Adrenal gland (tissue), 19 donors: Measurements from ENCODE around the gene SLC26A1. TPM values are rescaled to one million over a fixed set of nuclear protein-coding genes. Genes with fewer than 3 reads are reported as not detected.

Experiments used
- DNase-seq, 7 donors: peaks; one replicate each; pipeline ENCODE4 v3.0.0-alpha.2; 2019 to 2020
- H3K27ac ChIP-seq, 5 donors: fragments of 200-600 bp; sonication (generic) in 4 of 5; 1 replicate in 3 of 5; 2 replicates in 2 of 5; pipeline versions ENCODE4 v1.5.1 to v1.8.0; 2016 to 2020; ENCODE audit warnings: mild to moderate bottlenecking in 1 of 5
- H3K27me3 ChIP-seq: fragments of 200-600 bp; 2 replicates; pipeline ENCODE4 v1.8.0; 2021
- H3K36me3 ChIP-seq, 2 donors: fragments of 200-600 bp; replicated peaks in 1 of 2; 1 replicate in 1 of 2; 2 replicates in 1 of 2; pipeline versions ENCODE4 v1.5.1 to v1.8.0; 2018 to 2022
- H3K4me1 ChIP-seq, 2 donors: fragments of 200-600 bp; replicated peaks in 1 of 2; 1 replicate in 1 of 2; 2 replicates in 1 of 2; pipeline versions ENCODE4 v1.5.1 to v1.8.0; 2018 to 2021
- H3K4me3 ChIP-seq, 4 donors: fragments of 200-600 bp; sonication (generic) in 3 of 4; one replicate each; pipeline ENCODE4 v1.5.1; 2016 to 2018
- H3K9me3 ChIP-seq, 3 donors: fragments of 200-600 bp; sonication (generic) in 1 of 3; replicated peaks in 1 of 3; 1 replicate in 2 of 3; 2 replicates in 1 of 3; pipeline versions ENCODE4 v1.5.1 to v1.8.0; 2016 to 2021
- POLR2A ChIP-seq, 2 donors: fragments of 450-650 bp; IDR thresholded peaks; one replicate each; pipeline ENCODE4 v1.6.1; 2017; ENCODE audit warnings: antibody characterized with exemption in 2 of 2, mild to moderate bottlenecking in 2 of 2, moderate library complexity in 1 of 2
- WGBS, 4 donors: extraction: QIAGEN DNeasy Blood & Tissue Kit in 2 of 4; methylation state at CpG; one replicate each; pipeline versions ENCODE4 v1.1.5 to v1.1.7; 2013 to 2017; 5-methylcytosine and 5-hydroxymethylcytosine counted together
- intact Hi-C, 2 donors: fragments of 100-400 bp; cut with DNase I; formaldehyde crosslinking; loops; one replicate each; pipeline versions ENCODE4 v1.14.1 to v1.15.0; 2022 to 2023
- long read RNA-seq, 10 donors: library from polyadenylated mRNA in 3 of 10; unstranded in 2 of 10; stranded (forward) in 1 of 10; transcript quantifications; one replicate each; pipeline ENCODE4 v2.0.0 and lab custom pipeline, GENCODE V29; 2021 to 2026
- polyA plus RNA-seq, 3 donors: library from polyadenylated mRNA; stranded (reverse); fragments of 200-250 nt in 2 of 3; fragments of 350-450 nt in 1 of 3; fragmentation: Illumina TruSeq in 1 of 3; extraction: RNeasy Lipid Tissue Mini Kit (QIAGEN cat#74804) in 1 of 3; gene quantifications; one replicate each; pipeline ENCODE4 v1.2.3, GENCODE V29; 2013 to 2014
- total RNA-seq, 9 donors: library from RNA; depleted of rRNA in 4 of 9; stranded (reverse); fragments of >200 nt in 4 of 9; fragments of 120-200 nt in 1 of 9; fragmentation: NEBNext Ultra II Directional in 1 of 9; extraction: Animal tissue kit (Norgen Biotek cat#: 25700) in 1 of 9; gene quantifications; one replicate each; pipeline versions ENCODE4 v1.1.0 to v1.2.4, GENCODE V29; 2013 to 2023
- TF ChIP-seq, protein P1 (sequence below), 6 experiments: fragments of 450-650 bp in 4 of 6; fragments of 200-600 bp in 2 of 6; sonication (generic) in 1 of 6; IDR thresholded peaks; 1 replicate in 5 of 6; 2 replicates in 1 of 6; pipeline versions ENCODE4 v1.5.1 to v1.8.0; 2016 to 2021; ENCODE audit warnings: antibody characterized with exemption in 6 of 6, mild to moderate bottlenecking in 2 of 6, moderate library complexity in 1 of 6
- donor health status: healthy with polysubstance abuse.
- donor health status: Bipolar disorder and iron deficiency.
- donor health status: DM: yes; HTN: yes; CAD: no.
- donor health status: DM: no; HTN: no; CAD: no.
- donor health status: DM: no; HTN: no; CAD: no.
- donor health status: DM: yes; HTN: yes; CAD: no.

The SLC26A1 gene
- total RNA-seq (10 to 100 TPM in 2 of 9 donors, 1 to 10 TPM in 5, under 1 TPM in 2; 0.85 to 55.0 (median 4.0) TPM), polyA plus RNA-seq (10 to 100 TPM in 1 of 3 donors, 1 to 10 TPM in 2; 2.5 to 11.6 (median 3.7) TPM)
- long read RNA-seq, donor 1, transcript SLC26A1-202 (3 exons, 3,109 nt) = major isoform, 8 of 8 reads
- long read RNA-seq, donor 1, partial matches to known transcripts = 0 of 8 reads
- long read RNA-seq, donor 1, other reads (novel, unspliced or antisense) = 0 of 8 reads
- long read RNA-seq, donor 2, transcript SLC26A1-202 (3 exons, 3,109 nt) = major isoform, 9 of 23 reads
- long read RNA-seq, donor 2, partial matches to known transcripts = 13 of 23 reads
- long read RNA-seq, donor 2, other reads (novel, unspliced or antisense) = 0 of 23 reads
- long read RNA-seq, donor 3, partial matches to known transcripts = 7 of 13 reads
- long read RNA-seq, donor 3, other reads (novel, unspliced or antisense) = 0 of 13 reads
- long read RNA-seq, donor 4 = 0 reads
- long read RNA-seq, donor 5, partial matches to known transcripts = 1 of 3 reads
- long read RNA-seq, donor 5, other reads (novel, unspliced or antisense) = 1 of 3 reads
- long read RNA-seq, donor 6 = 0 reads
- long read RNA-seq, donor 7 = 0 reads
- long read RNA-seq, donor 8, partial matches to known transcripts = 0 of 3 reads
- long read RNA-seq, donor 8, other reads (novel, unspliced or antisense) = 0 of 3 reads
- long read RNA-seq, donor 9, partial matches to known transcripts = 0 of 1 reads
- long read RNA-seq, donor 9, other reads (novel, unspliced or antisense) = 0 of 1 reads
- long read RNA-seq, donor 10, partial matches to known transcripts = 0 of 5 reads
- long read RNA-seq, donor 10, other reads (novel, unspliced or antisense) = 0 of 5 reads

- Histone ChIP-seq H3K27me3 (no peaks in the 10 kb centered on the region), H3K4me1 (peaks cover 20 to 25% of the 10 kb centered on the region in 2 donors), H3K4me3 (peak within 1 kb of the TSS in 2 of 4 donors; percentile 18 to 52), H3K36me3 (peaks cover 0 to 7% of the 10 kb centered on the region in 2 donors), H3K27ac (peak within 1 kb of the TSS; percentile 84 to 99 (median 92)), H3K9me3 (no peaks in the 10 kb centered on the region)
- intact Hi-C loops = no loop called here
- WGBS, 4 donors = 63 to 71% (median 67%) methylated on average over 12 to 37 of the region's 37 CpGs
- peak in 1 of 2 donors; percentile 71 for TF ChIP-seq POLR2A (IDR thresholded peaks at IDR 0.05)
- TF ChIP-seq, protein P1, sequence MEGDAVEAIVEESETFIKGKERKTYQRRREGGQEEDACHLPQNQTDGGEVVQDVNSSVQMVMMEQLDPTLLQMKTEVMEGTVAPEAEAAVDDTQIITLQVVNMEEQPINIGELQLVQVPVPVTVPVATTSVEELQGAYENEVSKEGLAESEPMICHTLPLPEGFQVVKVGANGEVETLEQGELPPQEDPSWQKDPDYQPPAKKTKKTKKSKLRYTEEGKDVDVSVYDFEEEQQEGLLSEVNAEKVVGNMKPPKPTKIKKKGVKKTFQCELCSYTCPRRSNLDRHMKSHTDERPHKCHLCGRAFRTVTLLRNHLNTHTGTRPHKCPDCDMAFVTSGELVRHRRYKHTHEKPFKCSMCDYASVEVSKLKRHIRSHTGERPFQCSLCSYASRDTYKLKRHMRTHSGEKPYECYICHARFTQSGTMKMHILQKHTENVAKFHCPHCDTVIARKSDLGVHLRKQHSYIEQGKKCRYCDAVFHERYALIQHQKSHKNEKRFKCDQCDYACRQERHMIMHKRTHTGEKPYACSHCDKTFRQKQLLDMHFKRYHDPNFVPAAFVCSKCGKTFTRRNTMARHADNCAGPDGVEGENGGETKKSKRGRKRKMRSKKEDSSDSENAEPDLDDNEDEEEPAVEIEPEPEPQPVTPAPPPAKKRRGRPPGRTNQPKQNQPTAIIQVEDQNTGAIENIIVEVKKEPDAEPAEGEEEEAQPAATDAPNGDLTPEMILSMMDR (IDR thresholded peaks at IDR 0.05) = no peak
- DNase-seq = peak; percentile 72 to 92 (median 87)
Measured at GRCh38 chr4:993111-994029, at the start of gene SLC26A1. Gene SLC26A1 (minus strand): TSS chr4:993404. CDS start chr4:991703, 1,701 bp downstream.

GRCh38 chr4:1042352-1043055, 49.3 kb upstream of the SLC26A1 start:
- Histone ChIP-seq H3K36me3 (no peaks in the 10 kb centered on the region), H3K27me3 (no peaks in the 10 kb centered on the region), H3K27ac (no peak overlapping the region), H3K4me3 (no peak overlapping the region), H3K4me1 (peaks cover 5 to 16% of the 10 kb centered on the region in 2 donors), H3K9me3 (no peaks in the 10 kb centered on the region)
- intact Hi-C loops = no loop called here
- TF ChIP-seq, protein P1 (IDR thresholded peaks at IDR 0.05) = no peak
- TF ChIP-seq POLR2A (IDR thresholded peaks at IDR 0.05) = no peak
- DNase-seq = peak in 1 of 7 donors; percentile 13
- 86 to 92% (median 91%) methylated on average over 14 to 17 of the region's 17 CpGs for WGBS, 4 donors

DNA sequence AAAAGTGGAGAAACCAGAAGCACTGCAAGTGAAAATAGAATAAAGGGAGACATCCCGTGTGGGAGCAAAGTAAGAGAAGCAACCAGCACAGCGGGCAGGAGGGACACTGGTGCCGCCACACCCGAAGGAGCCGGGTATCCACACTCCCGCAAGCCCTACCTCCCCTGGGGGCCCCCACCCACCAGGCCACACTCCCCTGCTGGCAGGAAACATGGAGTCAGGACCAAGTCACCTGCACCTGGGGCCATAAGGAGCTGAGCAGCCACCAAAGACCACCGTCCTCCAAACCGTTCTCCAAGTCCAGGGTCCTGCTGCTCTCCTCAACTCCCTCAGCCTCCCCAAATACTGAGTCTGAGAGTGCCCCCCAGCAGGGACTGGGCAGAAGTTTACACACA, 48.7 kb upstream of the SLC26A1 start:
- Histone ChIP-seq H3K27me3 (no peaks in the 10 kb centered on the region), H3K27ac (no peak overlapping the region), H3K4me3 (no peak overlapping the region)

More for the DNA sequence above, 48.7 kb upstream of the SLC26A1 start:
- intact Hi-C loops = no loop called here
- WGBS, 4 donors = 60 to 73% (median 64%) methylated on average over 7 to 8 of the region's 8 CpGs
- Histone ChIP-seq H3K9me3 (no peaks in the 10 kb centered on the region), H3K4me1 (peaks cover 5 to 16% of the 10 kb centered on the region in 2 donors), H3K36me3 (no peaks in the 10 kb centered on the region)
- DNase-seq = no peak
- no peak for TF ChIP-seq POLR2A (IDR thresholded peaks at IDR 0.05)
- TF ChIP-seq, protein P1 (IDR thresholded peaks at IDR 0.05) = no peak
